MM.1S (cell line): Measurements from ENCODE around the gene LUC7L.

Experiments
- CTCF ChIP-seq: fragments of 300-600 bp; sonication (generic); IDR thresholded peaks from 2 replicates; pipeline ENCODE4 v1.5.1; 2016; ENCODE audit warnings: antibody characterized with exemption, low read length, mixed read lengths
- EZH2 ChIP-seq: fragments of 300-600 bp; sonication (generic); optimal IDR thresholded peaks from 2 replicates; pipeline ENCODE3; 2017; ENCODE audit warnings: low read depth, mild to moderate bottlenecking, antibody characterized with exemption, low read length, mixed read lengths

GRCh38 chr16:220021-220420 is 9.2 kb downstream of the LUC7L start:
- TF ChIP-seq CTCF: no peak
- TF ChIP-seq EZH2: no peak
